Fibroblast of the aortic adventitia (primary cell): ENCODE measurements around the gene CHST6. TPM values are rescaled to one million over a fixed set of nuclear protein-coding genes. Genes with fewer than 3 reads are reported as not detected.
"Not testable (repeated sequence)": the region's sequence is repeated elsewhere in the genome, so short reads cannot be mapped to it uniquely, and the experiment has no call there.

Experiments used
- DNase-seq: peaks from one replicate; pipeline ENCODE4 v3.0.0-alpha.2; 2010; ENCODE audit warnings: low read depth
- H3K4me3 ChIP-seq: 2 replicates; pipeline ENCODE4 v1.5.1; 2011; ENCODE audit warnings: low read depth, mild to moderate bottlenecking, control low read depth, low read length, moderate library complexity
- total RNA-seq: library from RNA; depleted of rRNA; stranded (reverse); fragments of >200 nt; gene quantifications from 2 replicates; pipeline ENCODE4 v1.2.3, GENCODE V29; 2012; ENCODE audit warnings: low replicate concordance
- TF ChIP-seq, protein P1 (sequence below): IDR thresholded peaks from 2 replicates; pipeline ENCODE4 v1.5.1; 2011; ENCODE audit warnings: mild to moderate bottlenecking, low read length, control low read depth, inconsistent platforms; ENCODE audit not compliant: insufficient read depth

Gene CHST6
- total RNA-seq, 1 donor: 0.27 TPM

DNA sequence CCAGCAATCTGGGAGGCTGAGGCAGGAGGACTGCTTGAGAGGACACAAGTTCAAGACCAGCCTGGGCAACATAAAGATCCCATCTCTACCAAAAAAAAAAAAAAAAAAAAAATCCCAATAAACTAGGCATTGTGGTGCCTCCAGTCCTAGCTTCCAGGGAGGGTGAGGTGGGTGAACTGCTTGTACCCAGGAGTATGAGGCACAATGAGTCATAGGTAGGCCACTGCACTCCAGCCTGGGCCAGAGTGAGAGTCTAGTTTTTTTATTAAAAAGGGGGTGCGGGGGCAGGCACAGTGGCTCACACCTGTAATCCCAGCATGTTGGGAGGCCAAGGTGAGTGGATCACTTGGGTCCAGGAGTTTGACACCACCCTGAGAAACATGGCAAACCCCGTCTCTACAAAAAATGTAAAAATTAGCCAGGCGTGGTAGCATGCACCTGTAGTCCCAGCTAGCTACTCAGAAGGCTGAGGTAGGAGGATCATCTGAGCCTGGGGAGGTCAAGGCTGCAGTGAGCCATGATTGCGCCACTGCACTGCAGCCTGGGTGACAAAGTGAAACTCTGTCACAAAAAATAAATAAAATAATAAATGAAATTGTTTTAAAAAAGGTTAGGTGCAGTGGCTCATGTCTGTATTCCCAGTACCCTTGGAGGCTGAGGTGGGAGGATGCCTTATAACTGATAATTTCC, 7.8 kb upstream of the CHST6 start:
- H3K4me3 ChIP-seq: no peak overlapping the region
- TF ChIP-seq, protein P1, sequence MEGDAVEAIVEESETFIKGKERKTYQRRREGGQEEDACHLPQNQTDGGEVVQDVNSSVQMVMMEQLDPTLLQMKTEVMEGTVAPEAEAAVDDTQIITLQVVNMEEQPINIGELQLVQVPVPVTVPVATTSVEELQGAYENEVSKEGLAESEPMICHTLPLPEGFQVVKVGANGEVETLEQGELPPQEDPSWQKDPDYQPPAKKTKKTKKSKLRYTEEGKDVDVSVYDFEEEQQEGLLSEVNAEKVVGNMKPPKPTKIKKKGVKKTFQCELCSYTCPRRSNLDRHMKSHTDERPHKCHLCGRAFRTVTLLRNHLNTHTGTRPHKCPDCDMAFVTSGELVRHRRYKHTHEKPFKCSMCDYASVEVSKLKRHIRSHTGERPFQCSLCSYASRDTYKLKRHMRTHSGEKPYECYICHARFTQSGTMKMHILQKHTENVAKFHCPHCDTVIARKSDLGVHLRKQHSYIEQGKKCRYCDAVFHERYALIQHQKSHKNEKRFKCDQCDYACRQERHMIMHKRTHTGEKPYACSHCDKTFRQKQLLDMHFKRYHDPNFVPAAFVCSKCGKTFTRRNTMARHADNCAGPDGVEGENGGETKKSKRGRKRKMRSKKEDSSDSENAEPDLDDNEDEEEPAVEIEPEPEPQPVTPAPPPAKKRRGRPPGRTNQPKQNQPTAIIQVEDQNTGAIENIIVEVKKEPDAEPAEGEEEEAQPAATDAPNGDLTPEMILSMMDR: no peak
- no peak for DNase-seq

DNA sequence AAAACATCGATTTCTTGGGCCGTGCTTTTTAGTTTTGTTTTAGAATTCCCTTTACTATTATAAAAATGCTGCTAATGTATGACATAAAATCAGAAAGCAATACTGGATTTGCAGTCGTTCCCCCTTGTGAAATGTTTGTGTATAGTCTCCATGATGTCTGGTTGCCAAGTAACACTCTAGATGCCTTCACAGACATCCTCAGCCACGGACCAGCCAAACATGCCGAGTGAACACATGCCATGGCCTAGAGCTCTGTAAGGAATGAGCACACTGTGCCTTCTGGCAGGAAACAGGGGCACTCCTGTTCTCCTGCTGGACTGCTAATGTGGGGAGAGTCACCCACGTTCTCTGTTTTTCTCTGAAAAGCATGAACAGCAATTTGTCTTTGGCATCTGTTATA, 6.6 kb upstream of the CHST6 start:
- not testable (repeated sequence) for H3K4me3 ChIP-seq
- peak; percentile 67 for DNase-seq

DNA sequence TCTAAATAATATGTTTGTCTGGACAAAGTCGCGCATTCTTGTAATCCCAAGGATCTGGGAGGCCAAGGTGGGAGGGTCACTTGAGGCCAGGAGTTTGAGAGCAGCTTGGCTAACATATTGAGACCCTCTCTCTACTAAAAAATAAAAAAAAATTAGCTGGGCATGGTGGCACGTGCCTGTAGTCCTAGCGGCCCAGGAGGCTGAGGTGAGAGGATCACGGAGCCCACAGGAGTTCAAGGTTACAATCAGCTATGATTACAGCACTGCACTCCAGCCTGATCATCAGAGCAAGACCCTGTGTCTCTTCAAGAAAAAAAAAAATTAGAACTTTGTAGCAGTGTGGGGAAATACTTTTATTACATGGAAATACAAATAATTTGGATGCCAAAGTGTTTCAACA, 6.1 kb upstream of the CHST6 start:
- no peak overlapping the region for H3K4me3 ChIP-seq
- no peak for DNase-seq
- TF ChIP-seq, protein P1: no peak

DNA sequence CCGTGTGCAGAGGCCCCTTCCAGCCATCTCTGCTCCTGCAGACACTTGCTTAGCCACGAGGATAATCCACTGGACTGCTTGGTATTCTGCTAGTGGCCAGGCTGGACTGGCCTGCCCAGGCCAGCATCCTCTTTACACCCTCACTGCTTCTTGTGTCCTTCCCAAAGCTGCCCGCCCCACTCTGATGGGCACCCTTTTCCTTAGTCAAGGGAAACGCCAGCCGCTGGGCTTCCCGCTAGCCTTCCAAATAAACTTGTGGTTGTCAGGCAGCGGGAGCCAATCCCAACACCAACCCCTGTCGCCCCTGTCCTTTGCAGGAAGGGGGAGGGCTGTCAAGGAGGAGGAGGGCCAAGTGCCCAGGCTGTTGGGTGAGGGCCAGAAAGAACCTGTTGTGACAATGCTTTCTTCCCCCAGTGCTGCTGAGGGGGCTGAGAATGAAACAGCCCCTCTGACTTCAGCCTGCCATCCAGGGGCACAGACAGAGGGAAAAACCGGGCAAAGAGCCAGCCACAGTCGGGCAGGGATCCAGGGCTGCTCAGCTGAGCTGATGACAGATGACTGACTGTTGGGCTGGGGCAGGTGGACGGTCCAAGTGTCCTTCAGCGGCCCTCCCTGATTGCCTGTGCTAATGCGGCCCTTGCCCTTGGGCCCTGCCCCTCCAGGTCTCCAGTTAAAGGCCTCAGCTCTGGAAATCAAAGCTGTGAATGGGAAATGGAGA, 3.5 kb upstream of the CHST6 start:
- H3K4me3 ChIP-seq, DNase-seq: not testable (repeated sequence)

DNA sequence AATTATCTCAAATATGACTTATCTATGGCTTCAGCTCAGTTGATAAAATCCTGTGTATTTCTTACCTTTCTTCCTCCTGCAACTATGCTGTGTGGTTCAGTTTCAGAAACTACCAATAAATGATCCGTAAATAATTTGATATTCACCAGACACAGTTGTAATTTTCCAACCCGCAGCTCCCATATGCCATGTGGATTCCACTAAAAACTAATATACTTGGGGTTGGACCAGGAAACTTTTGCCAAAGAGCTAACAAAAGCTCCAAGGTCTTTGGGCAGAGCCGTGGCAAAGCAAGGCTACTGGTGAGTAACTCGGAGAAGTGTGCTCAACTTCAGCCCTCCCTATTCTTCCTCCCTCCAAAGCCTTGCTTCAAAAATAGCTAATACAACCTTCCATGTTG, 2.3 kb upstream of the CHST6 start:
- TF ChIP-seq, protein P1: no peak
- no peak overlapping the region for H3K4me3 ChIP-seq
- no peak for DNase-seq

DNA sequence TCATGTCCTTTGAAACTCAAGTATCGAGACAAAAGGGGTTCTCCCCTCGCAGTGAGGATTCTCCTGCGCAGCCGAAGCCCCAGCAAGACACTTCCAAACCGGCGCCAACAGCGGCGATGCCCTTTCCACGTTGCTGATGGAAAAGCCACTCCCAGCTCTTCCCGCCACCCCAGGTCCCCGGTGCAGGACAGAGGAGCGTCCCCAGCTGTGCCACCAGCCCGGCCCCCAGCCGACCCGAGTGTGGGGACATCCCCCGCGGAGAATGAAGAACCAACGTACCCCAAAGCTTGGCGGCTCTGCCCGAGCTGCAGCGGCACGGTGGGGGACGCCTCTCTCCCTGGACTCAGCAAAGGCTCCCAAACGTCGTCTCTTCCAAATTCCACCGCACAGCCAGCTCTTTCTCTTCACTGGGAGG, 573 bp downstream of the CHST6 start:
- DNase-seq: no peak
- peak overlapping the region; percentile 37 for H3K4me3 ChIP-seq

DNA sequence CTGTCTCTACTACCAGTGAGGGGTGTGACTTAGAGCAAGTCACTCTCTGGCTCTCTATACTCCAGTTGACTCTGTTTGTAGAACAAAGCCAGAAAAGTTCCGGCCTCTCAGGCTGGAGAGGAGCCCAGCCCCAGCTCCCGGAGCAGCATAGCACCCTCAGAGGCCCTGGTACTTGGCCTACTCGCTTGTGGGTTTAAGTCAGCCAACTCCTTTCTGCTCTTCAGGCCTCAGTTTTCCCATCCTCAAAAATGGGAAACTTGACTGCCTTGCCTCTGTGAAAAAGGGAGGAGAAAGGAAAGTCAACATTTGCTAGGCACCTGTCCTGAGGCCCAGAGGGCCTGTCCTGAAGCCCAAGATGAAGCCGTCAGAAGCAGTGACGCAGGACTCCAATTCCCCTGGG, 1.1 kb downstream of the CHST6 start:
- TF ChIP-seq, protein P1: no peak
- H3K4me3 ChIP-seq: no peak overlapping the region
- DNase-seq: no peak

More for the DNA sequence above, 573 bp downstream of the CHST6 start:
- TF ChIP-seq, protein P1: no peak

DNA sequence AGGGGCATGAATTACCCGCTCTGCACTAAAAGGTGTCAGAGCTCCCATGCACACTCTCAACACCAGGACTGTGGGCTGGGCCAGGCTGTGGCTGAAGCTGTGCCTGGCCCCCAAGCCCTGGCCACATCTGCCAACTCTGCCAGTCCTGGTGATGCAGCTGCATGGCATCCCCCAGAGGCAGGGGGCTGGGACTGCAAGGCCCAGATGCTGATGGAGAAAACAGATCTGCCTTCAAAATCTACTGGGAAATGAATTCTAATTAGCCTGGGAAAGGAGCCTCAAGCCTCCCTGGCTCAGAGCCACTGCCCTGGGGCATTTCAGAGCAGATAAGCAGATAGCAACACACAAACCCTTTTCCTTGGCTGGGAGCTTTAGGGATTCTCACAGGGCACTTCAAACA, 3.4 kb downstream of the CHST6 start:
- TF ChIP-seq, protein P1: peak; percentile 10
- no peak overlapping the region for H3K4me3 ChIP-seq
- no peak for DNase-seq
